GM12878 (cell line): ENCODE results near the gene SEL1L. TPM values are rescaled to one million over a fixed set of nuclear protein-coding genes. Genes with fewer than 3 reads are reported as not detected.

Source experiments
- ATAC-seq: fragments of 200-7000 bp; cut with Tn5 transposase; 3 replicates; pipeline ENCODE4 v1.9.1; 2020; ENCODE audit warnings: mild to moderate bottlenecking, moderate library complexity
- BruUV-seq: library from RNA; stranded (reverse); fragments of 400-500 nt; replicated peaks from 2 replicates; lab custom pipeline; 2021; lab: Mats Ljungman, UMichigan
- CTCF ChIA-PET: fragments of 300-600 bp; sonication (Branson Sonifier 250); formaldehyde crosslinking; extraction: SDS; loops from one replicate; lab custom pipeline; 2021; ENCODE audit warnings: inconsistent platforms; lab: Yijun Ruan, JAX
- POLR2A ChIA-PET: fragments of 350-600 bp; formaldehyde crosslinking; extraction: SDS; loops from one replicate; lab custom pipeline; 2021; ENCODE audit warnings: inconsistent platforms; lab: Charles Lee
- RAD21 ChIA-PET: fragments of 300-600 bp; sonication (Branson Sonifier 250); formaldehyde crosslinking; loops from one replicate; lab custom pipeline; 2023; ENCODE audit warnings: antibody characterized with exemption; ENCODE audit not compliant: unreplicated experiment; lab: Charles Lee
- SMC1A ChIA-PET: fragments of 300-600 bp; sonication (Branson Sonifier 250); formaldehyde crosslinking; loops from one replicate; lab custom pipeline; 2023; ENCODE audit not compliant: unreplicated experiment, uncharacterized antibody; lab: Charles Lee
- DNase-seq: peaks from one replicate; pipeline ENCODE4 v3.0.0-alpha.2; 2011; ENCODE audit warnings: low read depth, low spot score
- FAIRE-seq: peaks from 3 replicates; lab custom pipeline; 2011; peaks lifted over from hg19 to GRCh38; lab: Jason Lieb, UNC
- H2AFZ ChIP-seq: 2 replicates; pipeline ENCODE4 v1.6.0; 2011; ENCODE audit warnings: low read depth, low read length, control low read depth; ENCODE audit not compliant: control insufficient read depth
- H3K27ac ChIP-seq: 2 replicates; pipeline ENCODE4 v1.5.1; 2011; ENCODE audit warnings: control low read depth; ENCODE audit not compliant: control insufficient read depth, insufficient read depth
- H3K27me3 ChIP-seq, 2 experiments: replicated peaks in 1 of 2; 2 replicates each; pipeline versions ENCODE4 v1.6.0 to v1.6.1; 2011; ENCODE audit warnings: low read length in 1 of 2; ENCODE audit not compliant: control insufficient read depth in 2 of 2, insufficient read depth in 2 of 2
- H3K36me3 ChIP-seq, 2 experiments: 2 replicates each; pipeline ENCODE4 v1.5.1; 2011; ENCODE audit warnings: low read length in 1 of 2; ENCODE audit not compliant: control insufficient read depth in 2 of 2, insufficient read depth in 2 of 2
- H3K4me1 ChIP-seq: 2 replicates; pipeline ENCODE4 v1.6.1; 2011; ENCODE audit warnings: mild to moderate bottlenecking, low read length, moderate library complexity, mixed read lengths; ENCODE audit not compliant: control insufficient read depth, insufficient read depth
- H3K4me2 ChIP-seq: 2 replicates; pipeline ENCODE4 v1.6.0; 2011; ENCODE audit warnings: control low read depth; ENCODE audit not compliant: control insufficient read depth, insufficient read depth
- H3K4me3 ChIP-seq: fragments of 200-600 bp; sonication (generic); 2 replicates; pipeline ENCODE4 v1.5.1; 2016
- H3K79me2 ChIP-seq: 2 replicates; pipeline ENCODE4 v1.6.0; 2011; ENCODE audit warnings: low read length; ENCODE audit not compliant: control insufficient read depth, insufficient read depth
- H3K9ac ChIP-seq: 2 replicates; pipeline ENCODE4 v1.8.0; 2011; ENCODE audit warnings: low read length, control low read depth, mixed read lengths; ENCODE audit not compliant: control insufficient read depth, insufficient read depth
- H3K9me3 ChIP-seq: replicated peaks from 3 replicates; pipeline ENCODE4 v1.5.1; 2011; ENCODE audit warnings: mild to moderate bottlenecking, low read length; ENCODE audit not compliant: control insufficient read depth, insufficient read depth
- H4K20me1 ChIP-seq: 2 replicates; pipeline ENCODE4 v1.6.0; 2011; ENCODE audit not compliant: control insufficient read depth, insufficient read depth
- BCLAF1 ChIP-seq: fragments of 450-650 bp; IDR thresholded peaks from 2 replicates; pipeline ENCODE4 v1.6.1; 2017; ENCODE audit warnings: antibody characterized with exemption, mild to moderate bottlenecking, moderate library complexity
- BMI1 ChIP-seq: fragments of 450-650 bp; IDR thresholded peaks from 2 replicates; pipeline ENCODE4 v1.6.1; 2016; ENCODE audit warnings: mild to moderate bottlenecking, moderate library complexity, borderline replicate concordance
- EGR1 ChIP-seq, 2 experiments: IDR thresholded peaks; 1 replicate in 1 of 2; 2 replicates in 1 of 2; pipeline ENCODE4 v1.6.1; 2011 to 2012; ENCODE audit warnings: low read depth in 2 of 2, low read length in 2 of 2, borderline replicate concordance in 1 of 2, mild to moderate bottlenecking in 1 of 2, moderate library complexity in 1 of 2
- GABPA ChIP-seq: IDR thresholded peaks from 2 replicates; pipeline ENCODE4 v1.6.1; 2014; ENCODE audit warnings: antibody characterized with exemption, low read depth, mild to moderate bottlenecking, inconsistent platforms
- MXI1 ChIP-seq: fragments of 150-350 bp; IDR thresholded peaks from 2 replicates; pipeline ENCODE4 v1.6.1; 2011; ENCODE audit warnings: low read depth, mild to moderate bottlenecking, inconsistent platforms, low read length, improper control_type of control experiment
- RAD21 ChIP-seq: IDR thresholded peaks from 2 replicates; pipeline ENCODE4 v1.6.1; 2011; ENCODE audit warnings: mild to moderate bottlenecking, low read depth, low read length, moderate library complexity; ENCODE audit not compliant: insufficient read depth
- REST ChIP-seq: IDR thresholded peaks from 2 replicates; pipeline ENCODE4 v1.6.1; 2012; ENCODE audit warnings: mild to moderate bottlenecking, low read depth, low read length
- SIX5 ChIP-seq: IDR thresholded peaks from 2 replicates; pipeline ENCODE4 v1.6.1; 2011; ENCODE audit warnings: mild to moderate bottlenecking, low read depth, low read length, moderate library complexity; ENCODE audit not compliant: severe bottlenecking
- WGBS: methylation state at CpG from one replicate; pipeline ENCODE4 v1.1.6; 2016; ENCODE audit warnings: low lambda C conversion rate; ENCODE audit not compliant: insufficient replicate concordance, insufficient coverage; ENCODE audit errors: missing lambda C conversion rate; 5-methylcytosine and 5-hydroxymethylcytosine counted together
- in situ Hi-C: fragments of 300-500 bp; cut with MboI; formaldehyde crosslinking; loops from 9 replicates; pipeline ENCODE4 v1.14.3; 2018; ENCODE audit warnings: mixed read lengths
- intact Hi-C: fragments of 100-400 bp; cut with micrococcal nuclease; formaldehyde crosslinking; loops from one replicate; pipeline ENCODE4 v1.14.2; 2022; ENCODE audit not compliant: unreplicated experiment
- polyA plus RNA-seq, 11 experiments: library from polyadenylated mRNA; depleted of rRNA in 4 of 11; unstranded in 6 of 11; stranded (reverse) in 5 of 11; fragments of >200 nt; fragmentation: Nextera tagmentation in 4 of 11; fragmentation: Illumina TruSeq in 1 of 11; extraction: Ambion mirVana in 4 of 11; extraction: Trizol in 1 of 11; gene quantifications; 1 replicate in 1 of 11; 2 replicates in 10 of 11; pipeline versions ENCODE4 v1.2.1 to v1.2.3, GENCODE V29; 2011 to 2016; ENCODE audit warnings: inconsistent platforms in 2 of 11, missing spikeins in 2 of 11, low read depth in 1 of 11
- total RNA-seq, 4 experiments: library from RNA; depleted of rRNA in 3 of 4; stranded (reverse); fragments of >200 nt in 3 of 4; fragmentation: Illumina TruSeq in 1 of 4; extraction: Trizol in 1 of 4; gene quantifications; 2 replicates each; pipeline versions ENCODE4 v1.2.1 to v1.2.3, GENCODE V29; 2013 to 2021

Gene SEL1L
- total and polyA plus RNA-seq, 10 of the 15 experiments (the other 5 are each of a cell fraction or from before 2014, with no cell fraction given), result 13.4 to 57.2 (median 31.7) TPM

- no peak for FAIRE-seq
- intact Hi-C loops (no loop called here), in situ Hi-C loops (no loop called here)
- Histone ChIP-seq H3K79me2 (no peaks in the 10 kb centered on the region), H3K9me3 (no peaks in the 10 kb centered on the region), H3K36me3 (no peaks in the 10 kb centered on the region), H3K9ac (no peak overlapping the region), H2AFZ (no peak overlapping the region), H3K27me3 (no peaks in the 10 kb centered on the region; a peak in 3 of 4 replicates), H3K4me1 (no peaks in the 10 kb centered on the region), H4K20me1 (no peaks in the 10 kb centered on the region), H3K4me2 (no peak overlapping the region), H3K4me3 (no peak overlapping the region), H3K27ac (no peak overlapping the region)
- ATAC-seq, result no peak
- POLR2A ChIA-PET, result no interaction called here
- CTCF ChIA-PET, result interaction anchor here (1.0 to 10.2 kb wide), 4 partner anchors 10 to 238 kb away, joined by 3 to 195 read pairs (median 5); no protein-coding TSS in a partner anchor
- TF ChIP-seq BCLAF1, result no peak
- no peak for TF ChIP-seq EGR1 (IDR thresholded peaks at IDR 0.05; ENCODE audit: borderline replicate concordance in 1 of 2, low read depth in 2 of 2, low read length in 2 of 2)
- no TSS peak for BruUV-seq
- SMC1A ChIA-PET, result interaction anchor here (1.3 to 9.4 kb wide), 2 partner anchors 15 to 180 kb away, joined by 5 to 110 read pairs; no protein-coding TSS in a partner anchor
- RAD21 ChIA-PET, result interaction anchor here (1.0 to 8.5 kb wide), 2 partner anchors 15 to 181 kb away, joined by 3 to 79 read pairs; no protein-coding TSS in a partner anchor
- 32% methylated on average over 6 of the region's 6 CpGs for WGBS
- no peak for DNase-seq
These were observed 84.1 kb downstream of the SEL1L start for GRCh38 chr14:81449576-81449975.

- Histone ChIP-seq H3K9me3 (no peaks in the 10 kb centered on the region), H3K27me3 (no peaks in the 10 kb centered on the region; a peak in 3 of 4 replicates), H3K36me3 (no peaks in the 10 kb centered on the region), H3K4me3 (no peak overlapping the region), H3K27ac (no peak overlapping the region), H3K4me1 (no peaks in the 10 kb centered on the region), H4K20me1 (no peaks in the 10 kb centered on the region), H2AFZ (no peak overlapping the region), H3K9ac (no peak overlapping the region), H3K4me2 (no peak overlapping the region), H3K79me2 (no peaks in the 10 kb centered on the region)
- FAIRE-seq, result no peak
- BruUV-seq, result no TSS peak
- WGBS, result 44% methylated on average over 4 of the region's 4 CpGs
- intact Hi-C loops (no loop called here), in situ Hi-C loops (no loop called here)
- CTCF ChIA-PET, result interaction anchor here (1.0 to 10.2 kb wide), 4 partner anchors 11 to 238 kb away, joined by 3 to 195 read pairs (median 5); no protein-coding TSS in a partner anchor
- SMC1A ChIA-PET, result interaction anchor here (1.3 to 9.4 kb wide), 2 partner anchors 16 to 180 kb away, joined by 5 to 110 read pairs; no protein-coding TSS in a partner anchor
- no peak for TF ChIP-seq MXI1
- no peak for TF ChIP-seq RAD21
- TF ChIP-seq REST, result no peak
- TF ChIP-seq GABPA, result no peak
- no peak for TF ChIP-seq BMI1
- no peak for TF ChIP-seq SIX5
- RAD21 ChIA-PET, result interaction anchor here (1.0 to 8.5 kb wide), 2 partner anchors 15 to 180 kb away, joined by 3 to 79 read pairs; no protein-coding TSS in a partner anchor
- ATAC-seq, result no peak
- POLR2A ChIA-PET, result no interaction called here
- no peak for DNase-seq
These were observed 84.5 kb downstream of the SEL1L start for GRCh38 chr14:81449114-81449513.
